Tongue (tissue), 2 donors: ENCODE measurements around the gene HOXD8. TPM values are rescaled to one million over a fixed set of nuclear protein-coding genes. Genes with fewer than 3 reads are reported as not detected.

Experiments
- DNase-seq: peaks from one replicate; pipeline ENCODE4 v3.0.0-alpha.2; 2015
- total RNA-seq: library from RNA; depleted of rRNA; stranded (reverse); fragments of >200 nt; gene quantifications from one replicate; pipeline ENCODE4 v1.2.3, GENCODE V29; 2014

Gene HOXD8
- total RNA-seq, 1 donor from 2014 or later: 2.7 TPM

DNA sequence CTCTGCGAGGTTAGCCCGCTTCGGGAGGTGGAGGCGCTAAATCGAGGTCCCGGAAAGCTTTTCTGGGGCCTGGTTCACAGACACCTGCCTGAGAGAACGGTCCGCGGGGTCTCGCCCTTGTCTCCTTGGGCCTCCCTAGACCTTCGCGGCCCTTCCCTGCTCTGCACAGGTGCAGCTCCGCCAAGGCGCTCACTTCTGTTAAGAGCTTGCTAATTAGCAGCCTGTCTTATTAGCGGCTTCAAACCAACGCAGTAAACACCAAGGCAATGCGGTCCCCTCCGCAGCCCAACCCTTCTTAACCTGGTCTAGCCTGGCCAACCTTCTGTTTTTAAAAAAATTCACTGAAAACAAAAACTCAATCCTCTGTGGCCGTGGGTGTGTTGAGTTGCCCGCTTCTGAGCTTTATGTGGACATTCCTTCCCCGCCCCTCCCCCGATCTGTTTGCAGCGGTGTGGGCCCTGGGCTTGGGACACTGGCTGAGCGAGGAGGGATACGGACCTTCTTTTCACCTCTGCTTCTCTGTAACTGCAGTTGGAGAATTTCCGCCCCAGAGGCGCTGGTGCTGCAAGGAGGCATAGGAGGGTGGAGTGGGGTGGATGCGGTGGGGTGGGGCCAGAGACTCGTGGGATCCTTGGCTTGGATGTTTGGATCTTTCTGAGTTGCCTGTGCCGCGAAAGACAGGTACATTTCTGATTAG lies 18.4 kb downstream of the HOXD8 start:
- DNase-seq: no peak

- DNase-seq: no peak
These were observed 19.4 kb downstream of the HOXD8 start for GRCh38 chr2:176148751-176149421.

DNA sequence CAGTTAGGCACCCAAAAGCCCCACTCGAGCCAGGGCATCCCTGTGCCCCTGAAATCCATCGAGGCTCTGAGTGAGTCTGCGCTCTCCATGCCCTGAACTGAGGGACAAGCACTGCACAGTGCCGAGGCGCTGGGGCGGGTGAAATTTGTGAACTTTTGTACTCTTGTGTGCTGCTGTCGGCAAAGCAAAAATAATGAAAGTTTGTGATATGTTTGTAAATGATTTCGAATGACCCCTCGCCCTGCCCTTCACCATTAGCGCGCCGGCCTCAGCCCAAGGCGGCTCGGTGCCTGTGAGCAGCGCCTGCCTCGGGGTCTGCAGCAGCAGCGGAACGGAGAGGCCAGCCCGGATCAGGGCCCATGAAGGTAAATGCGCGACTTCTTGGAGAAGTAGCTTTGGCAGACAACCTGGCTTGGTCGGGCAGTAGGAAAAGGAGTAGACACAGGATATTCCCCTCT lies 20.0 kb downstream of the HOXD8 start:
- DNase-seq: no peak

DNA sequence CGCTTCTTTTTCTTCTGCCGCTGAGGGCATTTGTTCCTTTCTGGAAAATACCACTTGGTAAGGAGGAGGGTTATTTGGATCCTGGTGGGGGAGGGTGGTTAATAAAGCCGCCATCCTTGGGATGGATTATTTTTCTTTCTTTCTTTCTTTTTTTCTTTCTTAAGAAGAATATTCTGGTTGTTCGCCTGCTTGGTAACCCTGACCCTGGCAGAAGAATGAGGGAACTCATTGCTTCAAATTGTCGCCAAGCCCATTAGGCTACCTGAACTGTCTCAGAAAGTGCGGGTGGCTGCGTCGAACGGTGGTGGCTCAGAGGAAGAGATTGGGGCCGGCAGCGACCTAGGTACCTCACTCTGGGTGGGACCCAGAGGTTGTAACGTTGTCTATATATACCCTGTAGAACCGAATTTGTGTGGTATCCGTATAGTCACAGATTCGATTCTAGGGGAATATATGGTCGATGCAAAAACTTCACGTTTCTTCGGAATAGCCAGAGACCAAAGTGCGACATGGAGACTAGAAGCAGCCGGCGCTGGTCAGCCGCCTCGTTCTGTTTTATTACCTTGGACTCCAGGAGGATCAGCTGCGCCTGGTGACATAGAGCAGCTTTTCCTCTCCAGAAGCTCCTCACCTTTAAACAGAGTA lies 20.6 kb downstream of the HOXD8 start:
- no peak for DNase-seq

GRCh38 chr2:176150584-176151441 lies 21.3 kb downstream of the HOXD8 start:
- DNase-seq: no peak

DNA sequence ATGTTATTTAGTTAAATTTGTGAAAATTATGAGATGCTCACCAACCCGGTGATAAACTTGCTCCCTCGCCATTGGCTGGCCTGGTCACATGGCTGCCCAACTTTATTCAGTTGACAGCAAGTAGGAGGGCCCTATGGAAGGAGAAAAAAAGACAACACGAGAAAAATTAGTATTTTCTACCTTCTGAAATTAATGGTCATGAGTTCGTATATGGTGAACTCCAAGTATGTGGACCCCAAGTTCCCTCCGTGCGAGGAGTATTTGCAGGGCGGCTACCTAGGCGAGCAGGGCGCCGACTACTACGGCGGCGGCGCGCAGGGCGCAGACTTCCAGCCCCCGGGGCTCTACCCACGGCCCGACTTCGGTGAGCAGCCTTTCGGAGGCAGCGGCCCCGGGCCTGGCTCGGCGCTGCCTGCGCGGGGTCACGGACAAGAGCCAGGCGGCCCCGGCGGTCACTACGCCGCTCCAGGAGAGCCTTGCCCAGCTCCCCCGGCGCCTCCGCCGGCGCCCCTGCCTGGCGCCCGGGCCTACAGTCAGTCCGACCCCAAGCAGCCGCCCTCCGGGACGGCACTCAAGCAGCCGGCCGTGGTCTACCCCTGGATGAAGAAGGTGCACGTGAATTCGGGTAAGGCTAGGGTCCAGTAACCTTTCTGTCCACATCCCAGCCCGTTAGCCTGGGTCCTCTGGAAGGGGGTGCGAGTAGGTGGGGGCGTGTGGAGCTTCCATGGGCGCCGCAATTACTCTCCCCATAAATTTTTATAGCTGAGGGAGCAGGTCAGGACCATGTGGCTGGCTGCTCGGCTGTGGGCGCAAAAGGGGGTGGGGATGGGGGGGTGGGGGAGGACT lies 22.2 kb downstream of the HOXD8 start, which contains the start of gene HOXD4:
Gene HOXD4 (plus strand): TSS at position 109 of the 846 bp plus-strand sequence. CDS start 84 bp downstream, at position 193.
- no peak for DNase-seq

DNA sequence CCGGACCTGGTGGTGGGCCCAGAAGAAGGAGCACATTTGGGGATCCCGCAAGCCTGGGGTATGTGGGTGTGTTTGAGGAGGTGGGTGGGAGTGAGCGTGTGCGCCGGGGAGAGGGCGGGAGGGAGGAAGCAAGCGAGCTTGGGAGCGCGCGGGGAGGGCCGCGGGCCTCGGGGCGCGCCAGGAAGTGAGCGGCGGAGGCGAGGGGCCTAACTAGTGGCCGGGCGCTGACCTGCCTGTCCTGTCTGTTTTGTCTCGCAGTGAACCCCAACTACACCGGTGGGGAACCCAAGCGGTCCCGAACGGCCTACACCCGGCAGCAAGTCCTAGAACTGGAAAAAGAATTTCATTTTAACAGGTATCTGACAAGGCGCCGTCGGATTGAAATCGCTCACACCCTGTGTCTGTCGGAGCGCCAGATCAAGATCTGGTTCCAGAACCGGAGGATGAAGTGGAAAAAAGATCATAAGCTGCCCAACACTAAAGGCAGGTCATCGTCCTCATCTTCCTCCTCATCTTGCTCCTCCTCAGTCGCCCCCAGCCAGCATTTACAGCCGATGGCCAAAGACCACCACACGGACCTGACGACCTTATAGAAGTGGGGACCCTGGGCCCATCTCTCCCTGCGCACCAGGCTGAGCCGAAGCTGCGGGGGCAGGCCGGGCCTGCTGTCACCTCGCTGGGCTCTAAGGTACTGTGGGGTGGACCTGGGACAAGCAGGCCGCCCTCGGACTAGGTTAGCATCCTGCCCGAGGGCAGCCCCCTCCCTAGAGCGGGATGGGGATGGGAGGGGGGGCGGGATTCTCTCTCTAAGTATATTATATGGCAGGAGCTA lies 23.1 kb downstream of the HOXD8 start:
- no peak for DNase-seq

GRCh38 chr2:176154576-176155252 lies 25.2 kb downstream of the HOXD8 start:
- DNase-seq: no peak

DNA sequence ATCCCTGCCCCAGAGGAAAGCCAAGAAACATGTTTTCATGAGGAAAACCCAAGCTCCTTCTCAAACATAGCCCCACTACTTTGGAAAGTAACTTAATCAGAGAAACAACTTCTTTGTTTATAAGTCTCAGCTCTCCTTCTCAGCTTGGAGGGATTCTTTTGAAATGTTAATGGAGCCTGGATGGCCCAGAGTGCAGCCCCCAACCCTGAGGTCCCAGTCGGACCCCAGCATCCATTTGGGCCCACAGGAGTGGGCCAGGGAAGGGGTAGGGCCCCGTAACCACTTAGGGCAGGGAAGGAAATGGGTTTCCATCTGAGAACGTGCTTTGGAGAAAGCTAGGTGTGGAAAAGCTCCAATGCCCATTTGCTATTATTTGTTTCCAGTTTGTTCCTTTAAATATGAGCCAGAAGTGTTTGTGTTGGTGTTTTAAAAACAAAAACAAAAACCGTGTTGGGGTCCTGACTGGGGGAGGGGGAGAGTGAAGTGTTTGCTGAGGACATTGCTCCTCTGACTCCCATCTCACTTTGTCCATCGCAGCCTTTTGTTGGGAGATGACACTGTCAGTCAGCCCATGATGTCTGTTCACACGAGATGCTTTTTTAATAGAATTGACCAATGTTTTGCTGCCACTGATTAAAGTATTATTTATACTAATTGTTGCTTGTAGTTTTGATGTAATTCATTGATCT lies 26.0 kb downstream of the HOXD8 start:
- DNase-seq: no peak

DNA sequence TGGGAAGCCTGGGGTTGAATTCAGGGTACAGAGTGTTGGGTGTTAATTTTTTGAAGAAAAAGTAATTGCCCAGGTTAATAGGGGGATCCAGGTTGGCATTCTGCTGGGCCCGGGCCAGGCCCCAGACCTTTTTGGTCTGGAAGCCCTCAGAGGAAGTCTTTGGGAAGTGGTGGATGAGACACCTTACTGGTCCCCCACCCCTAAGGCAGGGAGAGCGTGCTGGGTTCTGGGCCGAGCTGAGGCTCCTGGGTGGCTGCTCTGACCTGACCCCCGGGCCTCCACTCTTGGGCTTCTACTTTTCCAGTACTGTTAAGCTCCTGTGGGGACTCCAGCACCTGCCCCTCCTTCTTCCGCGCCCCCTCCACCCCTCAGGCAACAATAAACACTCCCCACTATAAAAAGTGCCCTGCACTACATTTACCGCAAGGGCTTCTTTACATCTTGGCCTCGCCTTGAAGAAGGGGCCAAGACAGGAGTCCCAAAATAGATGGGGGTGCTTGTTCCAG lies 26.8 kb downstream of the HOXD8 start:
- DNase-seq: no peak

- no peak for DNase-seq
These were observed 27.4 kb downstream of the HOXD8 start, which contains the start of gene HOXD3 for GRCh38 chr2:176156807-176157498. Gene HOXD3, plus strand, starts transcription at chr2:176157307. Its CDS starts 11,808 bp downstream, at chr2:176169115.

- DNase-seq: no peak
These were observed 28.1 kb downstream of the HOXD8 start for GRCh38 chr2:176157499-176158185.

DNA sequence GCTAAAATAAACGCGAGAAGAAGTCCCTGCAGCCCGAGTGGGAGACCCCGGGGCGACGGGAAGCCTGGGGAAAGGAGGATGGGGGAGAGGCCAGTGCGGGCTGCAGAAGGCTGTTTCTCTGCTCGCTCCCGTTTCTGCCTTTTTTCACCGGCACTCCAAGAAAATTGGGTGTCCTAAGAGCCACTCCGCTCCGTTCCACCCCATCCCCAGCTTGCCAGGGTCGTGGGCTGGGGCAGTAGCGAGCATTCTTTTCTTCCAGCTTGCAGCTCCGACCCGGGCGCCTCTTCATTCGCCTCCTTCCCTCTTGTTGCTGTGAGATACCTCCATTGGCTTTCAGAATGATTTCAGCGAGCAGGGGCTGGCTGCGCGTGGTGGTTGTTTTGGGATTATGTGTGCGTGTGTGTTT lies 28.7 kb downstream of the HOXD8 start:
- no peak for DNase-seq

DNA sequence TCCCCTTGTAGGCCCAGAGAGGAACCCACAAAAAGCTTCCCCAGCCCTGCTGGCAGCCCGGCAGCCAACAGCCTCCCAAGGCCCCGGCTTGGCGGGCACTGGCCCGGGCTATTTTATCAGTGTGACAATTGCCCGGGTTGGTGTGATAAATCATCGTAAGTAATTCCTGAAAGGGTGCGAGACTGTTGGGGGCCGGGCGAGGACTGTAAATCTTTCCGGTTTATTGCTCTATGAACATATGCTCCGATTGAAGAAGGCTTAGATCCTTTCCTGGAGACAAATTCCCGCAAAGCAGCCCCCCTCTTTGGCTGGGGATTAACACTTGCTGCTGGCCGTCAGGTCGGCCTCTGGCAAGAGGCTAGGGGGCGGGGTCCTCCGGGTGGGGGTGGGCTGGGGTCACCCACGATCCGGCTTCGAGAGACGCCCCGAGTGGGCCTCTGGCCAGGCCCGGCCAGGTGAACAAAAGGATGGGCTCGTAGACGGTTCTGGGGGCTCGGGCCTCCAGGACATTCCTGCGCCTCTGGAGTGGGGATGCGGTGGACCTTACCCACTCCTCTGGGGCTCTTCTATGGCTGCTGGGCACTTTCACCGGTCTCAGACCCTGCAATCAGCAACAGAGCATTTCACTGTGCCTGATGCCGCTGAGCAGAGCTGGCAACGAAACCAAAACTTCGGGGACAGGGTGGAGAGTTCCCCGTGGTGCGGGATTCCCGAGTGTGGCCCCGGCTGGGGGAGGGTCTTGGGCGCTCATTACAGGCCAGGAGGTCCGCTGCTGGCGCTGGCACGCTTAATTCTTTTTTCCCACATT lies 29.6 kb downstream of the HOXD8 start:
- DNase-seq: no peak

DNA sequence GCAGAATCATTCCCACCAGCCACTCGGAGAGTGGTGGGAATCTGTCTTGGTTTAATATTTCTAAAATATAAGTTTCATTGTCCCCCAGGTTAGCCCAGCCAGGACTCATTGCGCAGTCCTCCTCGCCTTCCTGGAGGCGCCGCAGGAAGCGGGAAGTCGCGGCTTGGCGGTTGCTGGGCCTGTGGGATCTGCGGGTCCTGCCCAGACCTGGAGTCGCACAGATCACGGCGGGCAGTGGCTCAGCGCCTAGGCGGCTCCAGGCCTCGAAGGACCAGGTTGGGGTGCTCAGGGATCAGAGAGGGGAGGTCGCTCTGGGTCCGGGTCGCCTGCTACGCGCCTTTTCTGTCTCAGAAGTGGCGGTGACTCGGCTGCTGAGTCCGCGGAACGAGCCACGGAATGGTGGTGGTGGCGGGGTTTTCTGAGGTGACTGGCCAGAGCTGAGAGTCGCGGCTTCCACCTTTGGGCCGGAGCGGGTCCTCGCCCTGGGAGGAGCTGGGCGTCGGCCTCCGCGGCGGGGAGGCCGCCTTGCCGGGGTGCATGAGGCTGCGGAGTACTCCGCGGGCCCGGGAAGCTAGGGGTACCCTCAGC lies 30.3 kb downstream of the HOXD8 start:
- DNase-seq: no peak
